Thyroid gland (tissue), 4 donors: ENCODE measurements around the gene NEDD9.

Experiments
- POLR2A ChIP-seq, 2 donors: fragments of 450-650 bp; IDR thresholded peaks; one replicate each; pipeline ENCODE4 v1.6.1; 2017; ENCODE audit warnings: antibody characterized with exemption in 2 of 2, mild to moderate bottlenecking in 2 of 2, moderate library complexity in 1 of 2
- TF ChIP-seq, protein P1 (sequence below), 6 experiments: fragments of 200-600 bp in 3 of 6; fragments of 450-650 bp in 3 of 6; sonication (generic) in 3 of 6; IDR thresholded peaks; one replicate each; pipeline ENCODE4 v1.5.1; 2016 to 2019; ENCODE audit warnings: antibody characterized with exemption in 6 of 6, mild to moderate bottlenecking in 2 of 6, inconsistent platforms in 1 of 6, moderate library complexity in 1 of 6

DNA sequence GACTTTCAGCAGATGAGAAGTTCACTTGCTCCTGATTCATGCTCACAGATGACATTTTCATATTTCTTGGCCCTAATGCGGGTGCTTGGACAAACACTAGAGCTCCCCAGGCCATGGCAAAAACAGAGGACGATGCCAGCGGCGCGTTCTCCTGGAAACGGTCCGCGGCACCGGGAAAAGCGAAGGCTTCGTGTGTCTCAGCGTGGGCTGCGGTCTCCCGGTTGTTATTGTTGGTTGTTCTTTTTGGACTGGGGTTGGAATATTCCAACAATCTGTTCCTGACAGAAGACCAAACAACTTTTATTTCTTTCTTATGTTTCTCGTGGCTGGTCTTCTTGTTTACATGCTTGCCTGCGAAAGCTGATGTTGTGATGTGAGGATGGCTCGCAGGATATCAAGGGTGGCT is 46.8 kb upstream of the NEDD9 start:
- TF ChIP-seq, protein P1, sequence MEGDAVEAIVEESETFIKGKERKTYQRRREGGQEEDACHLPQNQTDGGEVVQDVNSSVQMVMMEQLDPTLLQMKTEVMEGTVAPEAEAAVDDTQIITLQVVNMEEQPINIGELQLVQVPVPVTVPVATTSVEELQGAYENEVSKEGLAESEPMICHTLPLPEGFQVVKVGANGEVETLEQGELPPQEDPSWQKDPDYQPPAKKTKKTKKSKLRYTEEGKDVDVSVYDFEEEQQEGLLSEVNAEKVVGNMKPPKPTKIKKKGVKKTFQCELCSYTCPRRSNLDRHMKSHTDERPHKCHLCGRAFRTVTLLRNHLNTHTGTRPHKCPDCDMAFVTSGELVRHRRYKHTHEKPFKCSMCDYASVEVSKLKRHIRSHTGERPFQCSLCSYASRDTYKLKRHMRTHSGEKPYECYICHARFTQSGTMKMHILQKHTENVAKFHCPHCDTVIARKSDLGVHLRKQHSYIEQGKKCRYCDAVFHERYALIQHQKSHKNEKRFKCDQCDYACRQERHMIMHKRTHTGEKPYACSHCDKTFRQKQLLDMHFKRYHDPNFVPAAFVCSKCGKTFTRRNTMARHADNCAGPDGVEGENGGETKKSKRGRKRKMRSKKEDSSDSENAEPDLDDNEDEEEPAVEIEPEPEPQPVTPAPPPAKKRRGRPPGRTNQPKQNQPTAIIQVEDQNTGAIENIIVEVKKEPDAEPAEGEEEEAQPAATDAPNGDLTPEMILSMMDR (IDR thresholded peaks at IDR 0.05): no peak
- TF ChIP-seq POLR2A (IDR thresholded peaks at IDR 0.05): no peak
